GM12878 (cell line): ENCODE results near the gene SEC31B. TPM values are rescaled to one million over a fixed set of nuclear protein-coding genes. Genes with fewer than 3 reads are reported as not detected.

Experiments used
- ATF3 ChIP-seq: IDR thresholded peaks from 2 replicates; pipeline ENCODE4 v1.6.1; 2011; ENCODE audit warnings: low read depth, mild to moderate bottlenecking, low read length, moderate library complexity, borderline replicate concordance; ENCODE audit errors: extremely low read depth
- CBFB ChIP-seq: IDR thresholded peaks from 2 replicates; pipeline ENCODE4 v1.6.1; 2016; ENCODE audit warnings: antibody characterized with exemption, low read depth
- CBX5 ChIP-seq: sonication (generic); IDR thresholded peaks from 2 replicates; pipeline ENCODE4 v1.6.1; 2016; ENCODE audit warnings: low read depth, moderate library complexity, mild to moderate bottlenecking, inconsistent platforms
- CHD4 ChIP-seq: fragments of 200-600 bp; sonication (generic); IDR thresholded peaks from 2 replicates; pipeline ENCODE4 v1.6.1; 2016; ENCODE audit warnings: mild to moderate bottlenecking
- CREB1 ChIP-seq: IDR thresholded peaks from 2 replicates; pipeline ENCODE4 v1.6.1; 2012; ENCODE audit warnings: low read depth, mild to moderate bottlenecking, inconsistent platforms
- CREM ChIP-seq: IDR thresholded peaks from 2 replicates; pipeline ENCODE4 v1.6.1; 2014; ENCODE audit warnings: antibody characterized with exemption, low read depth
- E4F1 ChIP-seq: fragments of 450-650 bp; IDR thresholded peaks from 2 replicates; pipeline ENCODE4 v1.6.1; 2018; ENCODE audit warnings: borderline replicate concordance, mild to moderate bottlenecking; ENCODE audit not compliant: partially characterized antibody
- EP300 ChIP-seq, 2 experiments: fragments of 150-350 bp in 1 of 2; IDR thresholded peaks; 2 replicates each; pipeline ENCODE4 v1.6.1; 2011 to 2012; ENCODE audit warnings: low read depth in 2 of 2, low read length in 2 of 2, borderline replicate concordance in 1 of 2, improper control_type of control experiment in 1 of 2, inconsistent platforms in 1 of 2; ENCODE audit not compliant: control insufficient read depth in 1 of 2
- ETV6 ChIP-seq, 2 experiments: fragments of 450-650 bp in 1 of 2; IDR thresholded peaks in 1 of 2; conservative IDR thresholded peaks in 1 of 2; 2 replicates each; pipeline ENCODE4 v1.6.1; 2014; ENCODE audit warnings: antibody characterized with exemption in 1 of 2, borderline replicate concordance in 1 of 2, low read depth in 1 of 2, mild to moderate bottlenecking in 1 of 2, moderate library complexity in 1 of 2
- GABPA ChIP-seq: IDR thresholded peaks from 2 replicates; pipeline ENCODE4 v1.6.1; 2014; ENCODE audit warnings: antibody characterized with exemption, low read depth, mild to moderate bottlenecking, inconsistent platforms
- HDAC2 ChIP-seq: fragments of 200-600 bp; sonication (generic); IDR thresholded peaks from 2 replicates; pipeline ENCODE4 v1.6.1; 2017
- HDGF ChIP-seq: fragments of 450-650 bp; IDR thresholded peaks from 2 replicates; pipeline ENCODE4 v1.6.1; 2016; ENCODE audit warnings: antibody characterized with exemption
- IRF4 ChIP-seq: IDR thresholded peaks from 2 replicates; pipeline ENCODE4 v1.6.1; 2011; ENCODE audit warnings: low read depth, low read length
- JUNB ChIP-seq: IDR thresholded peaks from 2 replicates; pipeline ENCODE4 v1.6.1; 2016; ENCODE audit warnings: antibody characterized with exemption, mild to moderate bottlenecking
- MEF2A ChIP-seq: IDR thresholded peaks from 2 replicates; pipeline ENCODE4 v1.6.1; 2011; ENCODE audit warnings: low read depth, mild to moderate bottlenecking, low read length, moderate library complexity; ENCODE audit not compliant: insufficient read depth
- MTA2 ChIP-seq: fragments of 450-650 bp; IDR thresholded peaks from 2 replicates; pipeline ENCODE4 v1.6.1; 2016; ENCODE audit warnings: low read depth, mild to moderate bottlenecking, moderate library complexity
- NFXL1 ChIP-seq: fragments of 450-650 bp; IDR thresholded peaks from 2 replicates; pipeline ENCODE4 v1.6.1; 2017; ENCODE audit warnings: antibody characterized with exemption, mild to moderate bottlenecking, borderline replicate concordance
- NKRF ChIP-seq: fragments of 450-650 bp; conservative IDR thresholded peaks from 2 replicates; pipeline ENCODE4 v1.6.1; 2017; ENCODE audit warnings: mild to moderate bottlenecking, moderate library complexity
- POLR2A ChIP-seq: IDR thresholded peaks from 2 replicates; pipeline ENCODE4 v1.6.1; 2011; ENCODE audit warnings: low read depth, mild to moderate bottlenecking, low read length
- RAD51 ChIP-seq: fragments of 450-650 bp; IDR thresholded peaks from 2 replicates; pipeline ENCODE4 v1.6.1; 2016; ENCODE audit warnings: moderate library complexity, mild to moderate bottlenecking, inconsistent platforms
- RB1 ChIP-seq: fragments of 450-650 bp; formaldehyde crosslinking; IDR thresholded peaks from 2 replicates; pipeline ENCODE4 v1.6.1; 2017; ENCODE audit warnings: mild to moderate bottlenecking, borderline replicate concordance
- SMC3 ChIP-seq: IDR thresholded peaks from 2 replicates; pipeline ENCODE4 v1.6.1; 2011; ENCODE audit warnings: low read length, improper control_type of control experiment, borderline replicate concordance
- SRF ChIP-seq, 2 experiments: IDR thresholded peaks; 2 replicates each; pipeline ENCODE4 v1.6.1; 2011; ENCODE audit warnings: low read depth in 2 of 2, low read length in 2 of 2, mild to moderate bottlenecking in 1 of 2, moderate library complexity in 1 of 2
- SUPT20H ChIP-seq: IDR thresholded peaks from 2 replicates; pipeline ENCODE4 v1.6.1; 2011; ENCODE audit warnings: low read depth, mild to moderate bottlenecking, low read length, moderate library complexity, borderline replicate concordance; ENCODE audit not compliant: control insufficient read depth
- USF1 ChIP-seq: IDR thresholded peaks from 2 replicates; pipeline ENCODE4 v1.6.1; 2011; ENCODE audit warnings: borderline replicate concordance, low read depth, mild to moderate bottlenecking, moderate library complexity, mixed read lengths, low read length; ENCODE audit not compliant: insufficient read depth; ENCODE audit errors: extremely low read length
- WRNIP1 ChIP-seq: IDR thresholded peaks from 2 replicates; pipeline ENCODE4 v1.6.1; 2011; ENCODE audit warnings: low read depth, low read length, improper control_type of control experiment, borderline replicate concordance
- polyA plus RNA-seq, 11 experiments: library from polyadenylated mRNA; depleted of rRNA in 4 of 11; unstranded in 6 of 11; stranded (reverse) in 5 of 11; fragments of >200 nt; fragmentation: Nextera tagmentation in 4 of 11; fragmentation: Illumina TruSeq in 1 of 11; extraction: Ambion mirVana in 4 of 11; extraction: Trizol in 1 of 11; gene quantifications; 1 replicate in 1 of 11; 2 replicates in 10 of 11; pipeline versions ENCODE4 v1.2.1 to v1.2.3, GENCODE V29; 2011 to 2016; ENCODE audit warnings: inconsistent platforms in 2 of 11, missing spikeins in 2 of 11, low read depth in 1 of 11
- total RNA-seq, 4 experiments: library from RNA; depleted of rRNA in 3 of 4; stranded (reverse); fragments of >200 nt in 3 of 4; fragmentation: Illumina TruSeq in 1 of 4; extraction: Trizol in 1 of 4; gene quantifications; 2 replicates each; pipeline versions ENCODE4 v1.2.1 to v1.2.3, GENCODE V29; 2013 to 2021

Gene SEC31B
- total and polyA plus RNA-seq, 10 of the 15 experiments (the other 5 are each of a cell fraction or from before 2014, with no cell fraction given) = 3.4 to 24.3 (median 9.9) TPM

- TF ChIP-seq MEF2A = peak; percentile 66; the same call in 1 of the 2 replicates
- TF ChIP-seq IRF4 = 0 out of 2 replicates have a peak, but pooled peaks have one; percentile 14
- TF ChIP-seq EP300 (IDR thresholded peaks at IDR 0.05; ENCODE audit: borderline replicate concordance in 1 of 2, control insufficient read depth in 1 of 2, low read depth in 2 of 2, low read length in 2 of 2) = no peak
- TF ChIP-seq SUPT20H = no peak
- TF ChIP-seq NFXL1 = no peak
- peak; percentile 95 for TF ChIP-seq POLR2A
- peak; percentile 71 for TF ChIP-seq CREB1
- peak; percentile 87; the same call in 1 of the 2 replicates for TF ChIP-seq RB1
- no peak for TF ChIP-seq CHD4
- TF ChIP-seq SRF (IDR thresholded peaks at IDR 0.05; ENCODE audit: low read depth in 2 of 2, low read length in 2 of 2) = peak in 1 of 2 experiments; percentile 44; a peak in 1 of 4 replicates
- 0 out of 2 replicates have a peak, but pooled peaks have one; percentile 21 for TF ChIP-seq JUNB
- TF ChIP-seq RAD51 = no peak
- TF ChIP-seq MTA2 = peak; percentile 43; the same call in 1 of the 2 replicates
- TF ChIP-seq HDGF = peak; percentile 82; the same call in 1 of the 2 replicates
- TF ChIP-seq USF1 = no peak
- 0 out of 2 replicates have a peak, but pooled peaks have one; percentile 31 for TF ChIP-seq CBX5
- TF ChIP-seq SMC3 = peak; percentile 5; the same call in 1 of the 2 replicates
- peak; percentile 64 for TF ChIP-seq CREM
- no peak for TF ChIP-seq HDAC2
- TF ChIP-seq CBFB = peak; percentile 94
- TF ChIP-seq E4F1 = peak; percentile 66
- TF ChIP-seq ETV6 (conservative IDR thresholded peaks at IDR 0.05 in 1 of 2, IDR thresholded peaks at IDR 0.05 in 1 of 2; ENCODE audit: borderline replicate concordance in 1 of 2, low read depth in 1 of 2) = peak in 1 of 2 experiments; percentile 51; a peak in 1 of 4 replicates
- peak; percentile 93 for TF ChIP-seq GABPA
- no peak for TF ChIP-seq WRNIP1
- TF ChIP-seq ATF3 = no peak
- TF ChIP-seq NKRF = peak; percentile 86
Measured at GRCh38 chr10:100535715-100536353, 16.2 kb upstream of the SEC31B start, which contains the start of gene HIF1AN (continued).
